Measurements from ENCODE around the gene PDCD1.

DNA sequence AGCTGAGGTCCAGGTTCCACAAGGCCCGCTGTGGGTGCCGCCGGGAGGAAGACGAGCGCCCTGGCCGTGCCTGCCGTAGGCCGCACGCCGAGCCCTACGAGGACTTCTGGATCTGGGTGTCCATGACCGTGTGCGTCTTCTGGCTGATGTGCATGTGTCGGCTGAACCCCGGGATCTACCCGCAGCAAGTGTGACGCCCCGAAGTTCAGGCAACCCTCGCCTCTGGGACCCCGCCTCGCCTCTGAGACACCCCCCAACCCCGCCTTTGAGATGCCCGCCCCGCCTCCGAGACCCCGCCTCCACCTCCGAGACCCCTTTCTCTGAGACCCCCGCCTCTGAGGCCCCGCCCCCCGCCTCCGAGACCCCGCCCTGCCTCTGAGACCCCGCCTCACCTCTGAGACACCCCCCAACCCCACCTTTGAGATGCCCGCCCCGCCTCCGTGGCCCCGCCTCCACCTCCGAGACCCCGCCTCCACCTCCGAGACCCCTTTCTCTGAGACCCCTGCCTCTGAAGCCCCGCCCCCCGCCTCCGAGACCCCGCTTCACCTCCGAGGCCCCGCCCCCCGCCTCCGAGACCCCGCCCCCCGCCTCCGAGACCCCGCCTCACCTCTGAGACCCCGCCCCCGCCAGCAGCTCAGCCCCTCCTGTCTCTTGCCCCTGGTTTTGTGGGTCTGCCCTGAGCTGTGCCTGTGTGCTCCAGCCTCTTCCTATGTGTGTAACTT is 14.5 kb upstream of the PDCD1 start:
- no peak for TF ChIP-seq SUZ12 (IDR thresholded peaks at IDR 0.05)
- TF ChIP-seq LEF1 (IDR thresholded peaks at IDR 0.05; ENCODE audit: borderline replicate concordance), result no peak
- TF ChIP-seq CTBP1 (IDR thresholded peaks at IDR 0.05; ENCODE audit: borderline replicate concordance), result no peak
- no peak for TF ChIP-seq ARNT (IDR thresholded peaks at IDR 0.05)
- no peak for TF ChIP-seq FOXA1 (IDR thresholded peaks at IDR 0.05)
- TF ChIP-seq SP1 (IDR thresholded peaks at IDR 0.05), result no peak
- no peak for TF ChIP-seq NFRKB (IDR thresholded peaks at IDR 0.05)
- TF ChIP-seq, protein P1, sequence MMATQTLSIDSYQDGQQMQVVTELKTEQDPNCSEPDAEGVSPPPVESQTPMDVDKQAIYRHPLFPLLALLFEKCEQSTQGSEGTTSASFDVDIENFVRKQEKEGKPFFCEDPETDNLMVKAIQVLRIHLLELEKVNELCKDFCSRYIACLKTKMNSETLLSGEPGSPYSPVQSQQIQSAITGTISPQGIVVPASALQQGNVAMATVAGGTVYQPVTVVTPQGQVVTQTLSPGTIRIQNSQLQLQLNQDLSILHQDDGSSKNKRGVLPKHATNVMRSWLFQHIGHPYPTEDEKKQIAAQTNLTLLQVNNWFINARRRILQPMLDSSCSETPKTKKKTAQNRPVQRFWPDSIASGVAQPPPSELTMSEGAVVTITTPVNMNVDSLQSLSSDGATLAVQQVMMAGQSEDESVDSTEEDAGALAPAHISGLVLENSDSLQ (IDR thresholded peaks at IDR 0.05), result no peak
- TF ChIP-seq FOXM1 (IDR thresholded peaks at IDR 0.05; ENCODE audit: borderline replicate concordance), result no peak
- TF ChIP-seq FOXK2 (IDR thresholded peaks at IDR 0.05), result no peak
- TF ChIP-seq ZNF384 (IDR thresholded peaks at IDR 0.05), result no peak
- no peak for TF ChIP-seq TARDBP (IDR thresholded peaks at IDR 0.05)

All from HEK293T (cell line).